Upper lobe of left lung (tissue), 4 donors: ENCODE results near the gene CHRND.

ENCODE experiments used
- CTCF ChIP-seq, 6 experiments: fragments of 450-650 bp in 4 of 6; fragments of 200-600 bp in 2 of 6; sonication (generic) in 2 of 6; IDR thresholded peaks; one replicate each; pipeline ENCODE4 v1.5.1; 2016 to 2019; ENCODE audit warnings: antibody characterized with exemption in 6 of 6
- POLR2AphosphoS5 ChIP-seq, 2 donors: sonication (generic); formaldehyde crosslinking; IDR thresholded peaks; one replicate each; pipeline ENCODE4 v1.5.1; 2017; ENCODE audit warnings: antibody characterized with exemption in 2 of 2

- TF ChIP-seq CTCF (IDR thresholded peaks at IDR 0.05) = no peak
- no peak for TF ChIP-seq POLR2AphosphoS5 (IDR thresholded peaks at IDR 0.05)
These were observed 49.2 kb upstream of the CHRND start for GRCh38 chr2:232476791-232477190.
